ENCODE measurements around the gene RNF212B. TPM values are rescaled to one million over a fixed set of nuclear protein-coding genes. Genes with fewer than 3 reads are reported as not detected.

Gene RNF212B
- total and polyA plus RNA-seq, 2 of the 13 experiments (the other 11 are each of a cell fraction or from before 2014, with no cell fraction given), result 0.05 TPM; not detected in 1

DNA sequence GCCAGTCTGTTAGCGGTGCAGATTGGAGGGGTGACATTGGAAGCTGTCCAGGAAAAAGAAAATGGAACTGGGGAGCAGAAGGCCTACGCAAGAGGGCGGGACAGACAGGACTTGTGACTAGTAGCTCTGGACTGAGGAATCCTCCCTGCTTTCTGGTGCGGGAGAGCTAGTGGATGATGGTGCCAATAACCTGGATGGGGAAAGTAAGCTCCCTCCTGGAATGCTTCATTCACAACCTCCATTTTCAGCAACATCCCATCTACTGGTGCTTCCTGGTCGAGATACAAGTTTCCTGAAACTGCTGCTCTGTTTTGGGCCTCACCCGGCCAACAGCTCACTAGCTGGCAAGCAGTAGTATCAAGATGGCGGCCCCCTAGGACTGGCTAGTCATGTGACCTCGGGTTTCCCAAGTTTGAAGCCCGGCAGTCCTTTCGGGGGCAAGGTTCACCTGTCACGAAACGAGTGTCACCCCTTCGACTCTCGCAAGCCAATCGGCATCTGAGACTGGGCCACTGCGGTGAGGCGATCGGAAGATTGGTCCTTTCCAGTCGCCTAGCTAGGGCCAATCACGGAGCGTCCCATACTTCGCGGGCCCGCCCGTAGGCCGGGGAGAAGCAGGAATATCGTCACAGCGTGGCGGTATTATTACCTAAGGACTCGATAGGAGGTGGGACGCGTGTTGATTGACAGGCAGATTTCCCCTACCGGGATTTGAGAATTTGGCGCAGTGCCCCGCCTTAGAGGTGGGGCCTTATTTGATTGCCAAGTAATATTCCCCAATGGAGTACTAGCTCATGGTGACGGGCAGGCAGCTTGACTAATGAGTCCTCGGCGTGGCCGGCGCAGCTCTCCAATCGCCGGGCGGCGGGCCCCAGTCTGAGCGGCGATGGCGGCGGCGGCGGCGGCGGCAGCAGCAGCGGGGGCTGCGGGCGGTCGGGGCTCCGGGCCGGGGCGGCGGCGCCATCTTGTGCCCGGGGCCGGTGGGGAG, 83.1 kb downstream of the RNF212B start, which contains the start of gene PABPN1 (continued):
- peak; percentile 57; the same call in 1 of the 2 replicates for TF ChIP-seq IRX3 (CRISPR knock-in tag; IDR thresholded peaks at IDR 0.05; ENCODE audit: borderline replicate concordance, low read depth)
- TF ChIP-seq ZNF792 (CRISPR knock-in tag; IDR thresholded peaks at IDR 0.05), result peak; percentile 95
- TF ChIP-seq HOXA3 (CRISPR knock-in tag; IDR thresholded peaks at IDR 0.05), result peak; percentile 99
- TF ChIP-seq ZSCAN29 (CRISPR knock-in tag; conservative IDR thresholded peaks at IDR 0.05), result peak; percentile 86; the same call in 1 of the 2 replicates
- TF ChIP-seq, protein P1, sequence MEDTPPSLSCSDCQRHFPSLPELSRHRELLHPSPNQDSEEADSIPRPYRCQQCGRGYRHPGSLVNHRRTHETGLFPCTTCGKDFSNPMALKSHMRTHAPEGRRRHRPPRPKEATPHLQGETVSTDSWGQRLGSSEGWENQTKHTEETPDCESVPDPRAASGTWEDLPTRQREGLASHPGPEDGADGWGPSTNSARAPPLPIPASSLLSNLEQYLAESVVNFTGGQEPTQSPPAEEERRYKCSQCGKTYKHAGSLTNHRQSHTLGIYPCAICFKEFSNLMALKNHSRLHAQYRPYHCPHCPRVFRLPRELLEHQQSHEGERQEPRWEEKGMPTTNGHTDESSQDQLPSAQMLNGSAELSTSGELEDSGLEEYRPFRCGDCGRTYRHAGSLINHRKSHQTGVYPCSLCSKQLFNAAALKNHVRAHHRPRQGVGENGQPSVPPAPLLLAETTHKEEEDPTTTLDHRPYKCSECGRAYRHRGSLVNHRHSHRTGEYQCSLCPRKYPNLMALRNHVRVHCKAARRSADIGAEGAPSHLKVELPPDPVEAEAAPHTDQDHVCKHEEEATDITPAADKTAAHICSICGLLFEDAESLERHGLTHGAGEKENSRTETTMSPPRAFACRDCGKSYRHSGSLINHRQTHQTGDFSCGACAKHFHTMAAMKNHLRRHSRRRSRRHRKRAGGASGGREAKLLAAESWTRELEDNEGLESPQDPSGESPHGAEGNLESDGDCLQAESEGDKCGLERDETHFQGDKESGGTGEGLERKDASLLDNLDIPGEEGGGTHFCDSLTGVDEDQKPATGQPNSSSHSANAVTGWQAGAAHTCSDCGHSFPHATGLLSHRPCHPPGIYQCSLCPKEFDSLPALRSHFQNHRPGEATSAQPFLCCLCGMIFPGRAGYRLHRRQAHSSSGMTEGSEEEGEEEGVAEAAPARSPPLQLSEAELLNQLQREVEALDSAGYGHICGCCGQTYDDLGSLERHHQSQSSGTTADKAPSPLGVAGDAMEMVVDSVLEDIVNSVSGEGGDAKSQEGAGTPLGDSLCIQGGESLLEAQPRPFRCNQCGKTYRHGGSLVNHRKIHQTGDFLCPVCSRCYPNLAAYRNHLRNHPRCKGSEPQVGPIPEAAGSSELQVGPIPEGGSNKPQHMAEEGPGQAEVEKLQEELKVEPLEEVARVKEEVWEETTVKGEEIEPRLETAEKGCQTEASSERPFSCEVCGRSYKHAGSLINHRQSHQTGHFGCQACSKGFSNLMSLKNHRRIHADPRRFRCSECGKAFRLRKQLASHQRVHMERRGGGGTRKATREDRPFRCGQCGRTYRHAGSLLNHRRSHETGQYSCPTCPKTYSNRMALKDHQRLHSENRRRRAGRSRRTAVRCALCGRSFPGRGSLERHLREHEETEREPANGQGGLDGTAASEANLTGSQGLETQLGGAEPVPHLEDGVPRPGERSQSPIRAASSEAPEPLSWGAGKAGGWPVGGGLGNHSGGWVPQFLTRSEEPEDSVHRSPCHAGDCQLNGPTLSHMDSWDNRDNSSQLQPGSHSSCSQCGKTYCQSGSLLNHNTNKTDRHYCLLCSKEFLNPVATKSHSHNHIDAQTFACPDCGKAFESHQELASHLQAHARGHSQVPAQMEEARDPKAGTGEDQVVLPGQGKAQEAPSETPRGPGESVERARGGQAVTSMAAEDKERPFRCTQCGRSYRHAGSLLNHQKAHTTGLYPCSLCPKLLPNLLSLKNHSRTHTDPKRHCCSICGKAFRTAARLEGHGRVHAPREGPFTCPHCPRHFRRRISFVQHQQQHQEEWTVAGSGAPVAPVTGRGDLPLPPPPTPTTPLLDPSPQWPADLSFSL (CRISPR knock-in tag; IDR thresholded peaks at IDR 0.05), result no peak
- TF ChIP-seq, protein P2, sequence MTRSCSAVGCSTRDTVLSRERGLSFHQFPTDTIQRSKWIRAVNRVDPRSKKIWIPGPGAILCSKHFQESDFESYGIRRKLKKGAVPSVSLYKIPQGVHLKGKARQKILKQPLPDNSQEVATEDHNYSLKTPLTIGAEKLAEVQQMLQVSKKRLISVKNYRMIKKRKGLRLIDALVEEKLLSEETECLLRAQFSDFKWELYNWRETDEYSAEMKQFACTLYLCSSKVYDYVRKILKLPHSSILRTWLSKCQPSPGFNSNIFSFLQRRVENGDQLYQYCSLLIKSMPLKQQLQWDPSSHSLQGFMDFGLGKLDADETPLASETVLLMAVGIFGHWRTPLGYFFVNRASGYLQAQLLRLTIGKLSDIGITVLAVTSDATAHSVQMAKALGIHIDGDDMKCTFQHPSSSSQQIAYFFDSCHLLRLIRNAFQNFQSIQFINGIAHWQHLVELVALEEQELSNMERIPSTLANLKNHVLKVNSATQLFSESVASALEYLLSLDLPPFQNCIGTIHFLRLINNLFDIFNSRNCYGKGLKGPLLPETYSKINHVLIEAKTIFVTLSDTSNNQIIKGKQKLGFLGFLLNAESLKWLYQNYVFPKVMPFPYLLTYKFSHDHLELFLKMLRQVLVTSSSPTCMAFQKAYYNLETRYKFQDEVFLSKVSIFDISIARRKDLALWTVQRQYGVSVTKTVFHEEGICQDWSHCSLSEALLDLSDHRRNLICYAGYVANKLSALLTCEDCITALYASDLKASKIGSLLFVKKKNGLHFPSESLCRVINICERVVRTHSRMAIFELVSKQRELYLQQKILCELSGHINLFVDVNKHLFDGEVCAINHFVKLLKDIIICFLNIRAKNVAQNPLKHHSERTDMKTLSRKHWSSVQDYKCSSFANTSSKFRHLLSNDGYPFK (CRISPR knock-in tag; IDR thresholded peaks at IDR 0.05; ENCODE audit: borderline replicate concordance), result peak; percentile 98
- no peak; the same call in 1 of the 2 replicates for TF ChIP-seq ZNF3 (CRISPR knock-in tag; IDR thresholded peaks at IDR 0.05)
- peak; percentile 100 for TF ChIP-seq ZNF644 (CRISPR knock-in tag; IDR thresholded peaks at IDR 0.05; ENCODE audit: low read depth)
- TF ChIP-seq MAFF (IDR thresholded peaks at IDR 0.05; ENCODE audit: low read depth, low read length), result peak; percentile 41; the same call in 1 of the 2 replicates
- no peak for TF ChIP-seq PLRG1 (conservative IDR thresholded peaks at IDR 0.05)
- peak; percentile 54; the same call in 1 of the 2 replicates for TF ChIP-seq ZNF7 (CRISPR knock-in tag; IDR thresholded peaks at IDR 0.05)
- peak; percentile 98 for TF ChIP-seq PAF1 (CRISPR knock-in tag; IDR thresholded peaks at IDR 0.05)
- peak; percentile 95 for TF ChIP-seq ZNF143 (CRISPR knock-in tag; IDR thresholded peaks at IDR 0.05)
- 0 out of 2 replicates have a peak, but pooled peaks have one; percentile 29 for TF ChIP-seq GTF3A (CRISPR knock-in tag; conservative IDR thresholded peaks at IDR 0.05)
- TF ChIP-seq, protein P3, sequence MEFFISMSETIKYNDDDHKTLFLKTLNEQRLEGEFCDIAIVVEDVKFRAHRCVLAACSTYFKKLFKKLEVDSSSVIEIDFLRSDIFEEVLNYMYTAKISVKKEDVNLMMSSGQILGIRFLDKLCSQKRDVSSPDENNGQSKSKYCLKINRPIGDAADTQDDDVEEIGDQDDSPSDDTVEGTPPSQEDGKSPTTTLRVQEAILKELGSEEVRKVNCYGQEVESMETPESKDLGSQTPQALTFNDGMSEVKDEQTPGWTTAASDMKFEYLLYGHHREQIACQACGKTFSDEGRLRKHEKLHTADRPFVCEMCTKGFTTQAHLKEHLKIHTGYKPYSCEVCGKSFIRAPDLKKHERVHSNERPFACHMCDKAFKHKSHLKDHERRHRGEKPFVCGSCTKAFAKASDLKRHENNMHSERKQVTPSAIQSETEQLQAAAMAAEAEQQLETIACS (CRISPR knock-in tag; IDR thresholded peaks at IDR 0.05), result peak; percentile 70
- peak; percentile 83 for TF ChIP-seq REL (CRISPR knock-in tag; conservative IDR thresholded peaks at IDR 0.05)
- TF ChIP-seq ZNF282 (IDR thresholded peaks at IDR 0.05; ENCODE audit: partially characterized antibody), result no peak
- peak; percentile 43 for TF ChIP-seq JUN (CRISPR knock-in tag; IDR thresholded peaks at IDR 0.05)
- TF ChIP-seq ZNF484 (CRISPR knock-in tag; IDR thresholded peaks at IDR 0.05; ENCODE audit: borderline replicate concordance, low read depth), result no peak
- TF ChIP-seq BRCA1 (CRISPR knock-in tag; IDR thresholded peaks at IDR 0.05), result peak; percentile 99

All from HepG2 (cell line).